IPS-15b (cell line): Measurements from ENCODE around the gene FAAP100.

ENCODE experiments used
- H3K27me3 ChIP-seq: one replicate; pipeline ENCODE4 v1.6.1; 2013; ENCODE audit warnings: low read length; ENCODE audit not compliant: control insufficient read depth, insufficient read depth
- H3K36me3 ChIP-seq: one replicate; pipeline ENCODE4 v1.6.1; 2013; ENCODE audit warnings: low read length; ENCODE audit not compliant: control insufficient read depth, insufficient read depth
- H3K4me1 ChIP-seq: one replicate; pipeline ENCODE4 v1.6.1; 2013; ENCODE audit warnings: mild to moderate bottlenecking, low read length; ENCODE audit not compliant: control insufficient read depth, insufficient read depth
- H3K4me3 ChIP-seq: one replicate; pipeline ENCODE4 v1.5.1; 2013; ENCODE audit warnings: low read depth, low read length
- H3K9ac ChIP-seq: one replicate; pipeline ENCODE4 v1.6.1; 2013; ENCODE audit warnings: low read depth, mild to moderate bottlenecking, low read length
- H3K9me3 ChIP-seq: one replicate; pipeline ENCODE4 v1.6.1; 2013; ENCODE audit warnings: mild to moderate bottlenecking, low read length; ENCODE audit not compliant: control insufficient read depth, insufficient read depth

The FAAP100 gene

GRCh38 chr17:81516439-81516838 lies 35.7 kb downstream of the FAAP100 start:
- Histone ChIP-seq H3K9ac (no peak overlapping the region), H3K9me3 (no peaks in the 10 kb centered on the region), H3K36me3 (peaks cover 9% of the 10 kb centered on the region), H3K4me1 (peaks cover 14% of the 10 kb centered on the region), H3K27me3 (peaks cover 4% of the 10 kb centered on the region), H3K4me3 (no peak overlapping the region)

GRCh38 chr17:81515530-81516041 lies 36.6 kb downstream of the FAAP100 start:
- H3K4me1 ChIP-seq = peaks cover 14% of the 10 kb centered on the region
- peak overlapping the region; percentile 68 for H3K9ac ChIP-seq
- peaks cover 3% of the 10 kb centered on the region for H3K27me3 ChIP-seq
- peaks cover 17% of the 10 kb centered on the region for H3K36me3 ChIP-seq
- no peaks in the 10 kb centered on the region for H3K9me3 ChIP-seq
- H3K4me3 ChIP-seq = peak overlapping the region; percentile 72

GRCh38 chr17:81514739-81515529 lies 37.2 kb downstream of the FAAP100 start:
- peaks cover 10% of the 10 kb centered on the region for H3K4me1 ChIP-seq

GRCh38 chr17:81514489-81514738 lies 37.7 kb downstream of the FAAP100 start:
- Histone ChIP-seq H3K4me3 (peak overlapping the region; percentile 61), H3K36me3 (peaks cover 29% of the 10 kb centered on the region), H3K9ac (peak overlapping the region; percentile 89), H3K4me1 (peaks cover 10% of the 10 kb centered on the region), H3K27me3 (no peaks in the 10 kb centered on the region), H3K9me3 (no peaks in the 10 kb centered on the region)

More at GRCh38 chr17:81514739-81515529, 37.2 kb downstream of the FAAP100 start:
- no peaks in the 10 kb centered on the region for H3K9me3 ChIP-seq
- H3K9ac ChIP-seq = peak overlapping the region; percentile 68
- H3K36me3 ChIP-seq = peaks cover 24% of the 10 kb centered on the region
- H3K27me3 ChIP-seq = no peaks in the 10 kb centered on the region
- H3K4me3 ChIP-seq = peak overlapping the region; percentile 72

GRCh38 chr17:81513753-81514488 lies 38.2 kb downstream of the FAAP100 start:
- Histone ChIP-seq H3K36me3 (peaks cover 32% of the 10 kb centered on the region), H3K4me1 (peaks cover 10% of the 10 kb centered on the region), H3K27me3 (no peaks in the 10 kb centered on the region), H3K9me3 (no peaks in the 10 kb centered on the region), H3K4me3 (peak overlapping the region; percentile 61), H3K9ac (peak overlapping the region; percentile 89)

GRCh38 chr17:81513372-81513752 lies 38.8 kb downstream of the FAAP100 start:
- Histone ChIP-seq H3K4me1 (peaks cover 10% of the 10 kb centered on the region), H3K4me3 (peak overlapping the region; percentile 61), H3K36me3 (peaks cover 35% of the 10 kb centered on the region), H3K27me3 (no peaks in the 10 kb centered on the region), H3K9ac (peak overlapping the region; percentile 89), H3K9me3 (no peaks in the 10 kb centered on the region)

GRCh38 chr17:81512562-81513371 lies 39.4 kb downstream of the FAAP100 start, which contains the start of gene ACTG1:
ACTG1 (minus strand) TSS chr17:81512799; CDS start chr17:81512354, 445 bp downstream.
- Histone ChIP-seq H3K9ac (peak within 1 kb of the TSS; percentile 95), H3K4me1 (peaks cover 6% of the 10 kb centered on the region)

GRCh38 chr17:81511804-81512561 lies 40.2 kb downstream of the FAAP100 start:
- Histone ChIP-seq H3K4me3 (peak overlapping the region; percentile 95), H3K36me3 (peaks cover 35% of the 10 kb centered on the region), H3K4me1 (peaks cover 3% of the 10 kb centered on the region), H3K9me3 (no peaks in the 10 kb centered on the region), H3K27me3 (no peaks in the 10 kb centered on the region), H3K9ac (peak overlapping the region; percentile 95)

More at GRCh38 chr17:81512562-81513371, 39.4 kb downstream of the FAAP100 start, which contains the start of gene ACTG1:
- no peaks in the 10 kb centered on the region for H3K27me3 ChIP-seq
- peaks cover 35% of the 10 kb centered on the region for H3K36me3 ChIP-seq
- no peaks in the 10 kb centered on the region for H3K9me3 ChIP-seq
- peak within 1 kb of the TSS; percentile 95 for H3K4me3 ChIP-seq

GRCh38 chr17:81511554-81511803 lies 40.7 kb downstream of the FAAP100 start:
- no peaks in the 10 kb centered on the region for H3K4me1 ChIP-seq
- no peaks in the 10 kb centered on the region for H3K27me3 ChIP-seq
- H3K9ac ChIP-seq = peak overlapping the region; percentile 95
- peaks cover 35% of the 10 kb centered on the region for H3K36me3 ChIP-seq
- H3K9me3 ChIP-seq = no peaks in the 10 kb centered on the region
- H3K4me3 ChIP-seq = peak overlapping the region; percentile 95

- Histone ChIP-seq H3K36me3 (peaks cover 35% of the 10 kb centered on the region), H3K4me3 (peak overlapping the region; percentile 95), H3K9me3 (no peaks in the 10 kb centered on the region), H3K27me3 (no peaks in the 10 kb centered on the region), H3K9ac (peak overlapping the region; percentile 95), H3K4me1 (no peaks in the 10 kb centered on the region)
These were observed 41.2 kb downstream of the FAAP100 start for GRCh38 chr17:81510785-81511553.
